Upper lobe of left lung (tissue), 6 donors: ENCODE data around the gene KANTR. TPM values are rescaled to one million over a fixed set of nuclear protein-coding genes. Genes with fewer than 3 reads are reported as not detected.

Experiments used
- ATAC-seq, 2 donors: fragments of 200-7000 bp; cut with Tn5 transposase; one replicate each; pipeline ENCODE4 v1.9.1; 2022; ENCODE audit warnings: mild to moderate bottlenecking in 2 of 2, moderate library complexity in 2 of 2; ENCODE audit not compliant: low FRiP score in 2 of 2
- DNase-seq, 2 donors: peaks; one replicate each; pipeline ENCODE4 v3.0.0-alpha.2; 2019 to 2020
- H3K27ac ChIP-seq, 4 donors: fragments of 200-600 bp; sonication (generic); one replicate each; pipeline ENCODE4 v1.5.1; 2016 to 2019
- H3K27me3 ChIP-seq, 4 donors: fragments of 200-600 bp; sonication (generic); one replicate each; pipeline ENCODE4 v1.5.1; 2017 to 2019
- H3K36me3 ChIP-seq, 4 donors: fragments of 200-600 bp; sonication (generic); one replicate each; pipeline ENCODE4 v1.5.1; 2016 to 2019
- H3K4me1 ChIP-seq, 4 donors: fragments of 200-600 bp; sonication (generic); one replicate each; pipeline ENCODE4 v1.5.1; 2018 to 2019
- H3K4me3 ChIP-seq, 4 donors: fragments of 200-600 bp; sonication (generic); one replicate each; pipeline ENCODE4 v1.5.1; 2017 to 2019; ENCODE audit warnings: mild to moderate bottlenecking in 2 of 4, moderate library complexity in 1 of 4
- H3K9me3 ChIP-seq, 4 donors: fragments of 200-600 bp; sonication (generic); one replicate each; pipeline ENCODE4 v1.5.1; 2018 to 2019
- CTCF ChIP-seq, 6 experiments: fragments of 450-650 bp in 4 of 6; fragments of 200-600 bp in 2 of 6; sonication (generic) in 2 of 6; IDR thresholded peaks; one replicate each; pipeline ENCODE4 v1.5.1; 2016 to 2019; ENCODE audit warnings: antibody characterized with exemption in 6 of 6
- EP300 ChIP-seq, 4 donors: sonication (generic); formaldehyde crosslinking; IDR thresholded peaks; one replicate each; pipeline ENCODE4 v1.5.1; 2017; ENCODE audit warnings: antibody characterized with exemption in 4 of 4, control low read depth in 2 of 4
- POLR2A ChIP-seq, 4 donors: fragments of 450-650 bp; IDR thresholded peaks; one replicate each; pipeline ENCODE4 v1.5.1; 2016 to 2017; ENCODE audit warnings: antibody characterized with exemption in 4 of 4, mild to moderate bottlenecking in 2 of 4
- POLR2AphosphoS5 ChIP-seq, 2 donors: sonication (generic); formaldehyde crosslinking; IDR thresholded peaks; one replicate each; pipeline ENCODE4 v1.5.1; 2017; ENCODE audit warnings: antibody characterized with exemption in 2 of 2
- WGBS, 2 donors: methylation state at CpG; one replicate each; pipeline ENCODE4 v1.1.5; 2017 to 2018; 5-methylcytosine and 5-hydroxymethylcytosine counted together
- total RNA-seq, 6 donors: library from RNA; depleted of rRNA in 4 of 6; stranded (reverse); fragments of >200 nt in 4 of 6; gene quantifications; one replicate each; pipeline versions ENCODE4 v1.1.0 to v1.2.1, GENCODE V29; 2016 to 2021
- donor health status: DM: no; HTN: no; CAD: no; lungs with moderate emphysema.
- donor health status: DM: no; HTN: yes; CAD: no; lungs with severe emphysema.

KANTR gene
- total RNA-seq, 6 donors from 2014 or later, result 7.6 to 68.1 (median 14.9) TPM

GRCh38 chrX:53081925-53082772 lies 11.8 kb upstream of the KANTR start, which contains the start of gene TSPYL2:
Gene TSPYL2, plus strand, starts transcription at chrX:53082367. Its CDS starts 132 bp downstream, at chrX:53082499.
- peak within 1 kb of the TSS; percentile 49 to 72 (median 62) for H3K4me3 ChIP-seq
- peak within 1 kb of the TSS; percentile 86 to 91 (median 90) for H3K27ac ChIP-seq
- TF ChIP-seq POLR2A (IDR thresholded peaks at IDR 0.05) (peak in 3 of 4 donors; percentile 98 to 99 (median 99)), EP300 (IDR thresholded peaks at IDR 0.05) (peak in 1 of 4 donors; percentile 66), POLR2AphosphoS5 (IDR thresholded peaks at IDR 0.05) (peak; percentile 94 to 96), CTCF (IDR thresholded peaks at IDR 0.05) (peak in 1 of 6 experiments; percentile 23)
- H3K36me3 ChIP-seq, result peaks cover 0 to 9% (median 2%) of the 10 kb centered on the region in 4 donors
- H3K4me1 ChIP-seq, result peaks cover 1 to 10% (median 4%) of the 10 kb centered on the region in 4 donors
- ATAC-seq, result peak; percentile 93 to 98
- DNase-seq, result peak; percentile 91 to 97
- no peaks in the 10 kb centered on the region for H3K9me3 ChIP-seq
- WGBS, 2 donors, result 0 to 48% methylated on average over 11 to 86 of the region's 86 CpGs
- no peaks in the 10 kb centered on the region for H3K27me3 ChIP-seq

GRCh38 chrX:53082773-53083616 lies 10.9 kb upstream of the KANTR start:
- Histone ChIP-seq H3K27ac (peak overlapping the region; percentile 86 to 91 (median 90)), H3K4me3 (peak overlapping the region in 3 of 4 donors; percentile 54 to 72 (median 69)), H3K4me1 (peaks cover 3 to 12% (median 7%) of the 10 kb centered on the region in 4 donors), H3K9me3 (no peaks in the 10 kb centered on the region), H3K36me3 (peaks cover 0 to 9% (median 2%) of the 10 kb centered on the region in 4 donors), H3K27me3 (no peaks in the 10 kb centered on the region)
- ATAC-seq, result no peak
- TF ChIP-seq POLR2AphosphoS5 (IDR thresholded peaks at IDR 0.05) (no peak), CTCF (IDR thresholded peaks at IDR 0.05) (no peak)
- WGBS, 2 donors, result 7 to 38% methylated on average over 24 to 31 of the region's 31 CpGs
- peak in 1 of 2 donors; percentile 58 for DNase-seq

- Histone ChIP-seq H3K4me1 (peaks cover 3 to 15% (median 8%) of the 10 kb centered on the region in 4 donors), H3K27ac (peak overlapping the region in 1 of 4 donors; percentile 89), H3K9me3 (no peaks in the 10 kb centered on the region), H3K4me3 (peak overlapping the region in 3 of 4 donors; percentile 54 to 72 (median 69)), H3K27me3 (no peaks in the 10 kb centered on the region), H3K36me3 (peaks cover 0 to 9% (median 2%) of the 10 kb centered on the region in 4 donors)
- WGBS, 2 donors, result 70 to 79% methylated on average over 2 to 4 of the region's 4 CpGs
- no peak for DNase-seq
- TF ChIP-seq POLR2AphosphoS5 (IDR thresholded peaks at IDR 0.05) (no peak), CTCF (IDR thresholded peaks at IDR 0.05) (no peak), POLR2A (IDR thresholded peaks at IDR 0.05) (no peak), EP300 (IDR thresholded peaks at IDR 0.05) (no peak)
- ATAC-seq, result no peak
Measured at GRCh38 chrX:53084043-53084570, 9.8 kb upstream of the KANTR start.

- Histone ChIP-seq H3K4me1 (peaks cover 3 to 15% (median 8%) of the 10 kb centered on the region in 4 donors), H3K36me3 (peaks cover 0 to 9% (median 2%) of the 10 kb centered on the region in 4 donors), H3K9me3 (no peaks in the 10 kb centered on the region), H3K27me3 (no peaks in the 10 kb centered on the region), H3K4me3 (peak overlapping the region in 1 of 4 donors; percentile 72), H3K27ac (peak overlapping the region in 1 of 4 donors; percentile 52)
- WGBS, 2 donors, result 92 to 93% methylated on average over 9 of the region's 9 CpGs
- ATAC-seq (no peak), DNase-seq (peak in 1 of 2 donors; percentile 31)
- no peak for TF ChIP-seq EP300 (IDR thresholded peaks at IDR 0.05)
- TF ChIP-seq CTCF (IDR thresholded peaks at IDR 0.05), result no peak
- no peak for TF ChIP-seq POLR2A (IDR thresholded peaks at IDR 0.05)
- TF ChIP-seq POLR2AphosphoS5 (IDR thresholded peaks at IDR 0.05), result no peak
Measured at GRCh38 chrX:53084863-53085262, 9.1 kb upstream of the KANTR start.
